Liver (tissue), 9 donors: ENCODE results near the gene BEST3. TPM values are rescaled to one million over a fixed set of nuclear protein-coding genes. Genes with fewer than 3 reads are reported as not detected.

ENCODE experiments used
- DNase-seq: peaks from one replicate; pipeline ENCODE4 v3.0.0-alpha.2; 2017; ENCODE audit warnings: low spot score
- H3K27ac ChIP-seq, 2 donors: one replicate each; pipeline ENCODE4 v1.7.0; 2013; ENCODE audit warnings: inconsistent platforms in 2 of 2, low read length in 2 of 2, control low read depth in 1 of 2, low read depth in 1 of 2, mild to moderate bottlenecking in 1 of 2
- H3K27me3 ChIP-seq, 4 donors: one replicate each; pipeline versions ENCODE4 v1.6.1 to v1.7.0; 2013; ENCODE audit warnings: low read length in 3 of 4, inconsistent platforms in 1 of 4, mild to moderate bottlenecking in 1 of 4, moderate library complexity in 1 of 4; ENCODE audit not compliant: control insufficient read depth in 4 of 4, insufficient read depth in 4 of 4
- H3K36me3 ChIP-seq, 4 donors: one replicate each; pipeline versions ENCODE4 v1.6.1 to v1.7.0; 2013; ENCODE audit warnings: low read length in 3 of 4, mild to moderate bottlenecking in 3 of 4, low read depth in 1 of 4, moderate library complexity in 1 of 4; ENCODE audit not compliant: control insufficient read depth in 4 of 4, insufficient read depth in 3 of 4
- H3K4me1 ChIP-seq, 4 donors: one replicate each; pipeline versions ENCODE4 v1.6.1 to v1.7.0; 2013; ENCODE audit warnings: low read length in 3 of 4, mild to moderate bottlenecking in 3 of 4, moderate library complexity in 1 of 4; ENCODE audit not compliant: control insufficient read depth in 4 of 4, insufficient read depth in 4 of 4
- H3K4me3 ChIP-seq, 3 donors: one replicate each; pipeline versions ENCODE4 v1.6.1 to v1.7.0; 2013; ENCODE audit warnings: low read length in 3 of 3, control low read depth in 1 of 3, low read depth in 1 of 3, mild to moderate bottlenecking in 1 of 3
- H3K9ac ChIP-seq, 2 donors: one replicate each; pipeline ENCODE4 v1.7.0; 2013; ENCODE audit warnings: low read length in 2 of 2, mild to moderate bottlenecking in 2 of 2, moderate library complexity in 2 of 2, control low read depth in 1 of 2, low read depth in 1 of 2
- H3K9me3 ChIP-seq, 4 donors: one replicate each; pipeline versions ENCODE4 v1.6.1 to v1.7.0; 2013; ENCODE audit warnings: low read length in 3 of 4; ENCODE audit not compliant: control insufficient read depth in 4 of 4
- EGR1 ChIP-seq, 2 donors: IDR thresholded peaks; 2 replicates each; pipeline ENCODE4 v1.6.1; 2016 to 2018; ENCODE audit warnings: antibody characterized with exemption in 2 of 2, low read depth in 2 of 2
- FOXA1 ChIP-seq: IDR thresholded peaks from 2 replicates; pipeline ENCODE4 v1.6.1; 2016; ENCODE audit warnings: antibody characterized with exemption
- FOXA2 ChIP-seq: IDR thresholded peaks from 2 replicates; pipeline ENCODE4 v1.6.1; 2016; ENCODE audit warnings: antibody characterized with exemption
- GABPA ChIP-seq, 2 donors: IDR thresholded peaks in 1 of 2; conservative IDR thresholded peaks in 1 of 2; 2 replicates each; pipeline ENCODE4 v1.6.1; 2016; ENCODE audit warnings: antibody characterized with exemption in 2 of 2, mild to moderate bottlenecking in 1 of 2, moderate library complexity in 1 of 2
- HNF4A ChIP-seq, 2 donors: conservative IDR thresholded peaks; 2 replicates each; pipeline ENCODE4 v1.6.1; 2016; ENCODE audit warnings: antibody characterized with exemption in 2 of 2, mild to moderate bottlenecking in 2 of 2
- HNF4G ChIP-seq: IDR thresholded peaks from 2 replicates; pipeline ENCODE4 v1.6.1; 2016; ENCODE audit warnings: antibody characterized with exemption
- NR2F2 ChIP-seq: IDR thresholded peaks from 2 replicates; pipeline ENCODE4 v1.6.1; 2016; ENCODE audit warnings: antibody characterized with exemption
- RAD21 ChIP-seq, 2 donors: IDR thresholded peaks; 2 replicates each; pipeline ENCODE4 v1.6.1; 2016; ENCODE audit warnings: antibody characterized with exemption in 2 of 2, mild to moderate bottlenecking in 2 of 2
- RXRA ChIP-seq, 2 donors: IDR thresholded peaks; 2 replicates each; pipeline ENCODE4 v1.6.1; 2017 to 2018; ENCODE audit warnings: antibody characterized with exemption in 2 of 2, mild to moderate bottlenecking in 1 of 2
- WGBS: extraction: QIAGEN DNeasy Blood & Tissue Kit; methylation state at CpG from one replicate; pipeline ENCODE4 v1.1.7; 2013; 5-methylcytosine and 5-hydroxymethylcytosine counted together
- polyA plus RNA-seq, 2 donors: library from polyadenylated mRNA; stranded (reverse) in 1 of 2; unstranded in 1 of 2; fragments of 200-250 nt in 1 of 2; fragments of >200 nt in 1 of 2; fragmentation: Nextera tagmentation in 1 of 2; extraction: Ambion mirVana in 1 of 2; gene quantifications; one replicate each; pipeline versions ENCODE4 v1.2.1 to v1.2.3, GENCODE V29; 2013 to 2015
- total RNA-seq, 2 donors: library from RNA; depleted of rRNA; stranded (reverse); fragments of >200 nt; gene quantifications; one replicate each; pipeline ENCODE4 v1.2.3, GENCODE V29; 2014
- TF ChIP-seq, protein P1 (sequence below): IDR thresholded peaks from 2 replicates; pipeline ENCODE4 v1.6.1; 2016; ENCODE audit warnings: antibody characterized with exemption
- TF ChIP-seq, protein P2 (sequence below): IDR thresholded peaks from 2 replicates; pipeline ENCODE4 v1.6.1; 2016; ENCODE audit warnings: antibody characterized with exemption
- TF ChIP-seq, protein P3 (sequence below): IDR thresholded peaks from 2 replicates; pipeline ENCODE4 v1.6.1; 2016; ENCODE audit warnings: antibody characterized with exemption, mild to moderate bottlenecking
- donor health status: healthy.
- donor health status: healthy.
- donor health status: healthy.
- donor health status: healthy.
- donor health status: healthy.

BEST3 gene
- total and polyA plus RNA-seq, 4 donors, result 0.89 TPM; not detected in 3

DNA sequence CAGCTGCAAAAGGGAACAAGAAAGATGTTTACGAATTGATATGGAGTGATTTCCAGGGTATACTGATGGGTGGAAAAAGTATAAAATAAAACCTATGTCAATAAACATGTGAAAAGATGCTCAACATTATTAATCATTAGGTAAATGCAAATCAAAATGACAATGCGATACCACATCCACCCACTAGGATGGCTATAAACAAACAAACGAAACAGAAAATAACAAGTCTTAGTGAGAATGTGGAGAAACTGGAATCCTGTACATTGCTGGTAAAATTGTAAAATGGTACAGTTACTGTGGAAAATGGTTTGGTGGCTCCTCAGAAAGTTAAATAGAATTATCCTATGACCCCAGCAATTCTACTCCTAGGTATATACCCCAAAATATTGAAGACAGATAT, 9.5 kb upstream of the BEST3 start:
- TF ChIP-seq, protein P1, sequence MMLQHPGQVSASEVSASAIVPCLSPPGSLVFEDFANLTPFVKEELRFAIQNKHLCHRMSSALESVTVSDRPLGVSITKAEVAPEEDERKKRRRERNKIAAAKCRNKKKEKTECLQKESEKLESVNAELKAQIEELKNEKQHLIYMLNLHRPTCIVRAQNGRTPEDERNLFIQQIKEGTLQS, result no peak
- TF ChIP-seq HNF4G, result no peak
- no peak for TF ChIP-seq HNF4A (conservative IDR thresholded peaks at IDR 0.05)
- no peak for TF ChIP-seq RAD21 (IDR thresholded peaks at IDR 0.05)
- no peak for TF ChIP-seq FOXA1
- Histone ChIP-seq H3K36me3 (no peaks in the 10 kb centered on the region), H3K27me3 (no peaks in the 10 kb centered on the region), H3K9me3 (no peaks in the 10 kb centered on the region), H3K4me1 (no peaks in the 10 kb centered on the region), H3K9ac (no peak overlapping the region), H3K27ac (no peak overlapping the region), H3K4me3 (no peak overlapping the region)
- DNase-seq, result no peak
- WGBS, result 95% methylated on average over 3 of the region's 3 CpGs

- no peak overlapping the region for H3K9ac ChIP-seq
- H3K27ac ChIP-seq, result no peak overlapping the region
- no peaks in the 10 kb centered on the region for H3K4me1 ChIP-seq
- TF ChIP-seq HNF4A (conservative IDR thresholded peaks at IDR 0.05), result no peak
- 0% methylated on average over 1 of the region's 1 CpG for WGBS
- no peak overlapping the region for H3K4me3 ChIP-seq
- no peaks in the 10 kb centered on the region for H3K27me3 ChIP-seq
- no peak for DNase-seq
- H3K36me3 ChIP-seq, result no peaks in the 10 kb centered on the region
- H3K9me3 ChIP-seq, result no peaks in the 10 kb centered on the region
These were observed 5.3 kb upstream of the BEST3 start for GRCh38 chr12:69704357-69704756.

DNA sequence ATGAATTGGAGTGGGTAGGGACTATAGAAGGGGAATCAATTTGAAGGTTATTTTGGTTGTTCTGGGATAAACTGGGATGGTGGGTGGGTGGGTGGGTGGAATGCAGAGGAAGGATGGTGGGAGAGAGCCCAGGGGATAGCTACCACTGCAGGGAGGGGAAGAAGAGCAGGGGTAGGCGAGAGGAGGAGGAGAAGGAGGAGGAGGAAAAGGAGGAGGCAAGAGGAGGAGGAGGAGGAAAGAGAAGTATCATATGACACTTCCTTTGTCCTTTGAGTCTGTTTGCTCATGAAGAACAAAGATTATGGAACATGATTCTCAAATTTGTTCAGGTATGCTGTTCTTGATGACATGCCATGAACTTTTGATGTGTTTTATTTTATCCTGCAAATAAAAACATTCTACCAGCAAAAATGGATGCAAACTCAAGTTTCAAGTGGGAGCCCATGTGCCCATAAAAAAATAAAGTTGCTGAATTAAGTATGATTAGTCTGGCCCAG, 4.1 kb upstream of the BEST3 start:
- Histone ChIP-seq H3K27ac (no peak overlapping the region), H3K27me3 (no peaks in the 10 kb centered on the region), H3K9me3 (no peaks in the 10 kb centered on the region), H3K9ac (no peak overlapping the region), H3K4me3 (no peak overlapping the region), H3K36me3 (no peaks in the 10 kb centered on the region), H3K4me1 (peaks cover 0 to 4% (median 1%) of the 10 kb centered on the region in 4 donors)
- TF ChIP-seq, protein P2, sequence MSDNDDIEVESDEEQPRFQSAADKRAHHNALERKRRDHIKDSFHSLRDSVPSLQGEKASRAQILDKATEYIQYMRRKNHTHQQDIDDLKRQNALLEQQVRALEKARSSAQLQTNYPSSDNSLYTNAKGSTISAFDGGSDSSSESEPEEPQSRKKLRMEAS, result no peak
- no peak for TF ChIP-seq EGR1 (IDR thresholded peaks at IDR 0.05; ENCODE audit: low read depth in 2 of 2)
- TF ChIP-seq FOXA2, result no peak
- no peak for TF ChIP-seq NR2F2
- TF ChIP-seq HNF4G, result no peak
- TF ChIP-seq GABPA (IDR thresholded peaks at IDR 0.05 in 1 of 2, conservative IDR thresholded peaks at IDR 0.05 in 1 of 2), result no peak
- TF ChIP-seq RAD21 (IDR thresholded peaks at IDR 0.05), result no peak
- TF ChIP-seq, protein P3, sequence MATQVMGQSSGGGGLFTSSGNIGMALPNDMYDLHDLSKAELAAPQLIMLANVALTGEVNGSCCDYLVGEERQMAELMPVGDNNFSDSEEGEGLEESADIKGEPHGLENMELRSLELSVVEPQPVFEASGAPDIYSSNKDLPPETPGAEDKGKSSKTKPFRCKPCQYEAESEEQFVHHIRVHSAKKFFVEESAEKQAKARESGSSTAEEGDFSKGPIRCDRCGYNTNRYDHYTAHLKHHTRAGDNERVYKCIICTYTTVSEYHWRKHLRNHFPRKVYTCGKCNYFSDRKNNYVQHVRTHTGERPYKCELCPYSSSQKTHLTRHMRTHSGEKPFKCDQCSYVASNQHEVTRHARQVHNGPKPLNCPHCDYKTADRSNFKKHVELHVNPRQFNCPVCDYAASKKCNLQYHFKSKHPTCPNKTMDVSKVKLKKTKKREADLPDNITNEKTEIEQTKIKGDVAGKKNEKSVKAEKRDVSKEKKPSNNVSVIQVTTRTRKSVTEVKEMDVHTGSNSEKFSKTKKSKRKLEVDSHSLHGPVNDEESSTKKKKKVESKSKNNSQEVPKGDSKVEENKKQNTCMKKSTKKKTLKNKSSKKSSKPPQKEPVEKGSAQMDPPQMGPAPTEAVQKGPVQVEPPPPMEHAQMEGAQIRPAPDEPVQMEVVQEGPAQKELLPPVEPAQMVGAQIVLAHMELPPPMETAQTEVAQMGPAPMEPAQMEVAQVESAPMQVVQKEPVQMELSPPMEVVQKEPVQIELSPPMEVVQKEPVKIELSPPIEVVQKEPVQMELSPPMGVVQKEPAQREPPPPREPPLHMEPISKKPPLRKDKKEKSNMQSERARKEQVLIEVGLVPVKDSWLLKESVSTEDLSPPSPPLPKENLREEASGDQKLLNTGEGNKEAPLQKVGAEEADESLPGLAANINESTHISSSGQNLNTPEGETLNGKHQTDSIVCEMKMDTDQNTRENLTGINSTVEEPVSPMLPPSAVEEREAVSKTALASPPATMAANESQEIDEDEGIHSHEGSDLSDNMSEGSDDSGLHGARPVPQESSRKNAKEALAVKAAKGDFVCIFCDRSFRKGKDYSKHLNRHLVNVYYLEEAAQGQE, result no peak
- TF ChIP-seq RXRA (IDR thresholded peaks at IDR 0.05), result no peak
- no peak for DNase-seq
- WGBS, result 67% methylated on average over 1 of the region's 1 CpG
